ENCODE results near the gene ST3GAL3. TPM values are rescaled to one million over a fixed set of nuclear protein-coding genes. Genes with fewer than 3 reads are reported as not detected.

ST3GAL3 gene
- polyA plus RNA-seq, 2 donors, result 3.6 to 4.5 TPM

GRCh38 chr1:43979528-43980254 lies 272.4 kb downstream of the ST3GAL3 start:
- Histone ChIP-seq H3K27me3 (ENCODE audit: control insufficient read depth in 1 of 2, insufficient read depth in 2 of 2, low read length in 2 of 2) (no peaks in the 10 kb centered on the region), H3K4me1 (ENCODE audit: control insufficient read depth in 2 of 2, insufficient read depth in 2 of 2, low read length in 1 of 2) (peaks cover 18 to 45% of the 10 kb centered on the region in 2 donors), H3K36me3 (ENCODE audit: control insufficient read depth in 2 of 2, insufficient read depth in 2 of 2, low read length in 1 of 2) (peaks cover 6 to 27% of the 10 kb centered on the region in 2 donors), H3K4me3 (ENCODE audit: low read depth in 1 of 2, low read length in 2 of 2) (peak overlapping the region; percentile 57 to 74), H3K27ac (ENCODE audit: low read depth in 2 of 2, low read length in 1 of 2) (peak overlapping the region; percentile 57 to 85), H3K9me3 (ENCODE audit: control insufficient read depth in 2 of 2, insufficient read depth in 1 of 2, low read depth in 1 of 2, low read length in 1 of 2) (no peaks in the 10 kb centered on the region)
- WGBS, 2 donors, result 2% methylated on average over 36 to 45 of the region's 45 CpGs

GRCh38 chr1:43980255-43981134 lies 273.2 kb downstream of the ST3GAL3 start:
- Histone ChIP-seq H3K4me1 (ENCODE audit: control insufficient read depth in 2 of 2, insufficient read depth in 2 of 2, low read length in 1 of 2) (peaks cover 18 to 45% of the 10 kb centered on the region in 2 donors), H3K27ac (ENCODE audit: low read depth in 2 of 2, low read length in 1 of 2) (peak overlapping the region in 1 of 2 donors; percentile 85), H3K27me3 (ENCODE audit: control insufficient read depth in 1 of 2, insufficient read depth in 2 of 2, low read length in 2 of 2) (no peaks in the 10 kb centered on the region), H3K36me3 (ENCODE audit: control insufficient read depth in 2 of 2, insufficient read depth in 2 of 2, low read length in 1 of 2) (peaks cover 10 to 30% of the 10 kb centered on the region in 2 donors), H3K4me3 (ENCODE audit: low read depth in 1 of 2, low read length in 2 of 2) (peak overlapping the region; percentile 57 to 74), H3K9me3 (ENCODE audit: control insufficient read depth in 2 of 2, insufficient read depth in 1 of 2, low read depth in 1 of 2, low read length in 1 of 2) (no peaks in the 10 kb centered on the region)
- WGBS, 2 donors, result 45 to 49% methylated on average over 11 to 13 of the region's 13 CpGs

Other genes with a start within 250 kb of the ST3GAL3 start
- gene PTPRF, start 176.7 kb upstream of the ST3GAL3 start, polyA plus RNA-seq, result 10 to 100 TPM; 62.7 to 69.9 TPM
- 1 to 10 TPM; 9.0 to 9.6 TPM for gene KDM4A, start 57.4 kb upstream of the ST3GAL3 start, polyA plus RNA-seq
- 1 to 10 TPM; 1.8 to 2.6 TPM for gene ARTN, start 226.3 kb downstream of the ST3GAL3 start, polyA plus RNA-seq
- gene IPO13, start 239.4 kb downstream of the ST3GAL3 start, polyA plus RNA-seq, result 10 to 100 TPM; 18.1 to 22.1 TPM